Spleen (tissue), 13 donors: ENCODE data around the gene USP17L26. TPM values are rescaled to one million over a fixed set of nuclear protein-coding genes. Genes with fewer than 3 reads are reported as not detected.
"Not testable (repeated sequence)": the region's sequence is repeated elsewhere in the genome, so short reads cannot be mapped to it uniquely, and the experiment has no call there.

Experiments
- DNase-seq: peaks from one replicate; pipeline ENCODE4 v3.0.0-alpha.2; 2020
- H3K27ac ChIP-seq, 8 donors: fragments of 200-600 bp; sonication (generic) in 7 of 8; 1 replicate in 4 of 8; 2 replicates in 4 of 8; pipeline versions ENCODE4 v1.5.0 to v1.8.0; 2016 to 2021; ENCODE audit warnings: inconsistent platforms in 4 of 8, mild to moderate bottlenecking in 4 of 8, moderate library complexity in 1 of 8
- H3K27me3 ChIP-seq, 7 donors: fragments of 200-600 bp; sonication (generic) in 6 of 7; replicated peaks in 1 of 7; 1 replicate in 4 of 7; 2 replicates in 3 of 7; pipeline versions ENCODE4 v1.5.0 to v1.8.0; 2016 to 2021; ENCODE audit warnings: inconsistent platforms in 3 of 7, mild to moderate bottlenecking in 1 of 7
- H3K36me3 ChIP-seq, 6 donors: fragments of 200-600 bp; sonication (generic) in 5 of 6; 1 replicate in 4 of 6; 2 replicates in 2 of 6; pipeline versions ENCODE4 v1.5.0 to v1.8.0; 2016 to 2021; ENCODE audit warnings: inconsistent platforms in 2 of 6
- H3K4me1 ChIP-seq, 6 donors: fragments of 200-600 bp; sonication (generic) in 5 of 6; 1 replicate in 3 of 6; 2 replicates in 3 of 6; pipeline versions ENCODE4 v1.5.0 to v1.8.0; 2016 to 2021; ENCODE audit warnings: inconsistent platforms in 3 of 6
- H3K4me3 ChIP-seq, 8 donors: fragments of 200-600 bp; sonication (generic) in 7 of 8; 1 replicate in 4 of 8; 2 replicates in 4 of 8; pipeline versions ENCODE4 v1.5.0 to v1.8.0; 2016 to 2021; ENCODE audit warnings: inconsistent platforms in 4 of 8, mild to moderate bottlenecking in 4 of 8, moderate library complexity in 2 of 8
- H3K9me3 ChIP-seq, 8 donors: fragments of 200-600 bp; sonication (generic) in 7 of 8; 1 replicate in 4 of 8; 2 replicates in 4 of 8; pipeline versions ENCODE4 v1.5.0 to v1.8.0; 2016 to 2021; ENCODE audit warnings: inconsistent platforms in 4 of 8
- WGBS, 5 donors: extraction: QIAGEN DNeasy Blood & Tissue Kit in 3 of 5; methylation state at CpG; one replicate each; pipeline versions ENCODE4 v1.1.5 to v1.1.7; 2013 to 2018; 5-methylcytosine and 5-hydroxymethylcytosine counted together
- intact Hi-C: fragments of 100-400 bp; cut with DNase I; formaldehyde crosslinking; loops from one replicate; pipeline ENCODE4 v1.15.0; 2023; ENCODE audit warnings: low total_unique reads
- long read RNA-seq, 2 donors: transcript quantifications; one replicate each; lab custom pipeline, GENCODE V29; 2026
- polyA plus RNA-seq, 3 donors: library from polyadenylated mRNA; stranded (reverse); fragments of 200-250 nt; gene quantifications; one replicate each; pipeline ENCODE4 v1.2.1, GENCODE V29; 2013
- total RNA-seq, 7 donors: library from RNA; depleted of rRNA in 3 of 7; stranded (reverse); fragments of >200 nt in 3 of 7; fragmentation: NEBNext Ultra II Directional in 4 of 7; extraction: Animal tissue kit (Norgen Biotek cat#: 25700) in 4 of 7; gene quantifications; one replicate each; pipeline versions ENCODE4 v1.1.0 to v1.2.1, GENCODE V29; 2016 to 2021
- donor health status: healthy with polysubstance abuse.
- donor health status: DM: no; HTN: no; CAD: no; lungs with moderate emphysema.
- donor health status: DM: no; HTN: no; CAD: no.
- donor health status: Bipolar disorder and iron deficiency.
- donor health status: healthy.
- donor health status: DM: no; HTN: no; CAD: no.
- donor health status: DM: yes; HTN: yes; CAD: no.

Gene USP17L26
- total RNA-seq: not detected
- polyA plus RNA-seq: not detected
- long read RNA-seq, donor 1: 0 reads
- long read RNA-seq, donor 2: 0 reads

- WGBS, 5 donors: 84% methylated on average over 9 of the region's 15 CpGs; no CpG with 5 or more reads in 4 of the 5 donors
Observed at GRCh38 chr4:9334358-9334757, at the start of gene USP17L26. Gene USP17L26 (plus strand): TSS chr4:9334658. CDS start chr4:9334658, 0 bp downstream.

DNA sequence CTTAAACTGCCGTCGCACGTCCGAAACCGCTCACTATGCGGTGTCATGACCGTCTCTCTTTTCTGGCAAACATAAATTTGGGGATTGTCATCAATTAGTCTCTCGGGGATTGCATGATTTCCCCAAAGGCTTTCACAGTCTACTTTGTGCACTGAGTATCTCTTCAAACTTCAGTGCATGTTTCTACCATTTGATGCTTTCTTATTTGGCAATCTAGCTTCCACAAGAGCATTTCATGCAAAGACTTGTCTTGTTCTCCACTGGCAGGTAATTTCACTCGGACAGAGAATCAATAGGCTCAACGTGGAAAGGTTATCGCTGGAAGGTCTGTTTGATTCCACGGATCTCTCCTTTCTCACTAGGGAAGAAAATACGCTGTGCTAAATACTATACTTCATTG is 10.3 kb upstream of the USP17L26 start:
- DNase-seq, H3K4me3 ChIP-seq, intact Hi-C loops, H3K27me3 ChIP-seq, H3K9me3 ChIP-seq, H3K36me3 ChIP-seq, H3K27ac ChIP-seq, H3K4me1 ChIP-seq: not testable (repeated sequence)
- WGBS, 5 donors: 84 to 94% (median 87%) methylated on average over 1 to 6 of the region's 13 CpGs

More at GRCh38 chr4:9334358-9334757, at the start of gene USP17L26:
- H3K9me3 ChIP-seq, H3K4me3 ChIP-seq, H3K27ac ChIP-seq, H3K27me3 ChIP-seq, H3K36me3 ChIP-seq, intact Hi-C loops, H3K4me1 ChIP-seq, DNase-seq: not testable (repeated sequence)

DNA sequence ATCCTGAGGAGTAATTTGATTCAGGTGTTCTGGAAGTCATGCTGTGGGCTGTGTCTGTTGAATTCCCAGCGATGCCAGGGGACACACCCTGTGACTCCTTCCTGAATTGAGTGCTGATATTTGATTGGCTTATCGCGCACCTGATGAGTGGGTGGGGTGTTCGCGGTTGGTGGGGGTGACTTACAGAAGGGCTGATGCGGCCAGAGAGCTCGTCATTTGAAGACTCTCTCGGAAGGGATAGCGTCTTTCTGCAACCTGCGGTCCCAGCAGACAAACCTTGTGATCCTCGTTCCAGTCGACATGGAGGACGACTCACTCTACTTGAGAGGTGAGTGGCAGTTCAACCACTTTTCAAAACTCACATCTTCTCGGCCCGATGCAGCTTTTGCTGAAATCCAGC is 9.6 kb upstream of the USP17L26 start, which contains the start of gene USP17L24:
USP17L24 (plus strand) TSS at position 301 of the 400 bp plus-strand sequence; CDS start at position 301, 0 bp downstream.
- H3K27me3 ChIP-seq, DNase-seq, H3K9me3 ChIP-seq, H3K4me1 ChIP-seq, H3K36me3 ChIP-seq, H3K4me3 ChIP-seq, intact Hi-C loops, H3K27ac ChIP-seq: not testable (repeated sequence)
- WGBS, 5 donors: no CpG with 5 or more reads among the region's 15 CpGs

GRCh38 chr4:9329611-9330010 is 4.8 kb upstream of the USP17L26 start, which contains the start of gene USP17L25:
Gene USP17L25 (plus strand): TSS chr4:9329911. CDS start chr4:9329911, 0 bp downstream.
- H3K4me1 ChIP-seq, H3K27me3 ChIP-seq, H3K9me3 ChIP-seq, H3K27ac ChIP-seq, intact Hi-C loops, DNase-seq, H3K4me3 ChIP-seq, H3K36me3 ChIP-seq: not testable (repeated sequence)
- WGBS, 5 donors: no CpG with 5 or more reads among the region's 15 CpGs

- H3K4me1 ChIP-seq, H3K9me3 ChIP-seq, DNase-seq, H3K36me3 ChIP-seq, H3K4me3 ChIP-seq, intact Hi-C loops, H3K27me3 ChIP-seq, H3K27ac ChIP-seq: not testable (repeated sequence)
- WGBS, 5 donors: no CpG with 5 or more reads among the region's 15 CpGs
Observed at GRCh38 chr4:9339103-9339502, 4.6 kb downstream of the USP17L26 start, which contains the start of gene USP17L5. Gene USP17L5 (plus strand): TSS chr4:9339403. CDS start chr4:9339403, 0 bp downstream.

GRCh38 chr4:9343848-9344247 is 9.4 kb downstream of the USP17L26 start, which contains the start of gene USP17L27:
Gene USP17L27 (plus strand): TSS chr4:9344148. CDS start chr4:9344148, 0 bp downstream.
- DNase-seq, H3K36me3 ChIP-seq, H3K9me3 ChIP-seq, H3K27ac ChIP-seq, H3K27me3 ChIP-seq, intact Hi-C loops, H3K4me3 ChIP-seq, H3K4me1 ChIP-seq: not testable (repeated sequence)
- WGBS, 5 donors: no CpG with 5 or more reads among the region's 15 CpGs

DNA sequence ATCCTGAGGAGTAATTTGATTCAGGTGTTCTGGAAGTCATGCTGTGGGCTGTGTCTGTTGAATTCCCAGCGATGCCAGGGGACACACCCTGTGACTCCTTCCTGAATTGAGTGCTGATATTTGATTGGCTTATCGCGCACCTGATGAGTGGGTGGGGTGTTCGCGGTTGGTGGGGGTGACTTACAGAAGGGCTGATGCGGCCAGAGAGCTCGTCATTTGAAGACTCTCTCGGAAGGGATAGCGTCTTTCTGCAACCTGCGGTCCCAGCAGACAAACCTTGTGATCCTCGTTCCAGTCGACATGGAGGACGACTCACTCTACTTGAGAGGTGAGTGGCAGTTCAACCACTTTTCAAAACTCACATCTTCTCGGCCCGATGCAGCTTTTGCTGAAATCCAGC is 14.1 kb downstream of the USP17L26 start, which contains the start of gene USP17L28:
USP17L28 (plus strand) TSS at position 301 of the 400 bp plus-strand sequence; CDS start at position 301, 0 bp downstream.
- H3K36me3 ChIP-seq, H3K27me3 ChIP-seq, intact Hi-C loops, H3K4me3 ChIP-seq, DNase-seq, H3K27ac ChIP-seq, H3K9me3 ChIP-seq, H3K4me1 ChIP-seq: not testable (repeated sequence)
- WGBS, 5 donors: no CpG with 5 or more reads among the region's 15 CpGs

DNA sequence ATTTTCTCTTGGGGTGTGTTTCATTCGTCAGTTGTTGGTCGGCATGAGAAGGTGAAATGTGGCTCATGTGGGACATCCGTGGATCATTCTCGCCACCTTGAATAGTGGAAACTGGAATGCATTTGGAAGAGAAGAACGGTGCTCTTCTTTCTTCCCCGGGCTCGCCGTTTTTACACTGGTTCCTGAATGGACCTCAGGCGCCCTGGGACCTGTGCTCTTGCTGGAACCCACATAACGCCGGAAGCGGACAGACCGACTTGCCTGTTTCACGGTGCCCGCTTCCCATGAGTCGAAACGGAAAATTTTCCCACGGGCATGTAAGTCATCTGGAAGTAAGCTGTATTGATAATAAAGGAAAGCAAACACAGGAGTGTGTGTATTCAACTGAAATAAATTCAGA is 16.4 kb downstream of the USP17L26 start:
- intact Hi-C loops, H3K36me3 ChIP-seq, H3K27ac ChIP-seq, H3K4me1 ChIP-seq, H3K27me3 ChIP-seq, DNase-seq, H3K9me3 ChIP-seq, H3K4me3 ChIP-seq: not testable (repeated sequence)
- 94 to 97% methylated on average over 13 of the region's 18 CpGs; no CpG with 5 or more reads in 3 of the 5 donors for WGBS, 5 donors

GRCh38 chr4:9353338-9353737 is 18.9 kb downstream of the USP17L26 start, which contains the start of gene USP17L29:
Gene USP17L29 (plus strand): TSS chr4:9353638. CDS start chr4:9353638, 0 bp downstream.
- H3K27ac ChIP-seq, H3K4me1 ChIP-seq, H3K36me3 ChIP-seq, intact Hi-C loops, H3K4me3 ChIP-seq, DNase-seq, H3K27me3 ChIP-seq, H3K9me3 ChIP-seq: not testable (repeated sequence)
- no CpG with 5 or more reads among the region's 15 CpGs for WGBS, 5 donors

DNA sequence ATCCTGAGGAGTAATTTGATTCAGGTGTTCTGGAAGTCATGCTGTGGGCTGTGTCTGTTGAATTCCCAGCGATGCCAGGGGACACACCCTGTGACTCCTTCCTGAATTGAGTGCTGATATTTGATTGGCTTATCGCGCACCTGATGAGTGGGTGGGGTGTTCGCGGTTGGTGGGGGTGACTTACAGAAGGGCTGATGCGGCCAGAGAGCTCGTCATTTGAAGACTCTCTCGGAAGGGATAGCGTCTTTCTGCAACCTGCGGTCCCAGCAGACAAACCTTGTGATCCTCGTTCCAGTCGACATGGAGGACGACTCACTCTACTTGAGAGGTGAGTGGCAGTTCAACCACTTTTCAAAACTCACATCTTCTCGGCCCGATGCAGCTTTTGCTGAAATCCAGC is 28.4 kb downstream of the USP17L26 start, which contains the start of gene USP17L30:
USP17L30 (plus strand) TSS at position 301 of the 400 bp plus-strand sequence; CDS start at position 301, 0 bp downstream.
- H3K4me3 ChIP-seq, H3K9me3 ChIP-seq, intact Hi-C loops, H3K4me1 ChIP-seq, H3K36me3 ChIP-seq, DNase-seq, H3K27me3 ChIP-seq, H3K27ac ChIP-seq: not testable (repeated sequence)
- WGBS, 5 donors: no CpG with 5 or more reads among the region's 15 CpGs

DNA sequence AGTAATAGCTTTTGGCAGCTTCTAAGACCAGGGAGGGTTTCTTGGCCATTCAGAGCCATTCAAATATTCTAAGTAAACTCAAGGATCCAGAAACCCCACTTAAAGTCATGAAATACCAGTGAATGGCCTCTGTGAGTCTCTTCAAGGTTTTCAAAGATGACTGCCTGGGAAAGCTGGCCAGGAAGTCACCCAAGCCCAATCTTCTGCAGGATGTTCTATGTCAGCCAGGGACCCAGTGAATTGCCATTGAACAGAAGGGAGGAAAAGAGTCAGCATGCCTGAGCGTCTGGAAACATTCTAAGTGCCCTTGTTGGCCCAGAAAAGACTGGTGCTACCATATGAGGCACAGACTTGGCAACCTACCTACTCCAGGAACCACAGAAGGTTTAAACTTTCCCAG is 45.4 kb downstream of the USP17L26 start:
- H3K4me1 ChIP-seq, H3K27ac ChIP-seq, H3K27me3 ChIP-seq, DNase-seq, intact Hi-C loops, H3K9me3 ChIP-seq, H3K36me3 ChIP-seq, H3K4me3 ChIP-seq: not testable (repeated sequence)
- WGBS, 5 donors: 13 to 71% (median 42%) methylated on average over 1 of the region's 1 CpG
